DOHH2 (cell line): ENCODE data around the gene CDS2.

Experiments used
- CTCF ChIP-seq: fragments of 200-600 bp; sonication (generic); IDR thresholded peaks from one replicate; pipeline ENCODE4 v1.5.1; 2014; ENCODE audit warnings: antibody characterized with exemption, mild to moderate bottlenecking, low read depth, low read length; ENCODE audit not compliant: poor library complexity, severe bottlenecking
- EZH2phosphoT487 ChIP-seq: fragments of 200-600 bp; sonication (generic); IDR thresholded peaks from 2 replicates; pipeline ENCODE4 v1.6.1; 2017; ENCODE audit warnings: borderline replicate concordance, mild to moderate bottlenecking, antibody characterized with exemption, low read length, moderate library complexity, mixed read lengths

DNA sequence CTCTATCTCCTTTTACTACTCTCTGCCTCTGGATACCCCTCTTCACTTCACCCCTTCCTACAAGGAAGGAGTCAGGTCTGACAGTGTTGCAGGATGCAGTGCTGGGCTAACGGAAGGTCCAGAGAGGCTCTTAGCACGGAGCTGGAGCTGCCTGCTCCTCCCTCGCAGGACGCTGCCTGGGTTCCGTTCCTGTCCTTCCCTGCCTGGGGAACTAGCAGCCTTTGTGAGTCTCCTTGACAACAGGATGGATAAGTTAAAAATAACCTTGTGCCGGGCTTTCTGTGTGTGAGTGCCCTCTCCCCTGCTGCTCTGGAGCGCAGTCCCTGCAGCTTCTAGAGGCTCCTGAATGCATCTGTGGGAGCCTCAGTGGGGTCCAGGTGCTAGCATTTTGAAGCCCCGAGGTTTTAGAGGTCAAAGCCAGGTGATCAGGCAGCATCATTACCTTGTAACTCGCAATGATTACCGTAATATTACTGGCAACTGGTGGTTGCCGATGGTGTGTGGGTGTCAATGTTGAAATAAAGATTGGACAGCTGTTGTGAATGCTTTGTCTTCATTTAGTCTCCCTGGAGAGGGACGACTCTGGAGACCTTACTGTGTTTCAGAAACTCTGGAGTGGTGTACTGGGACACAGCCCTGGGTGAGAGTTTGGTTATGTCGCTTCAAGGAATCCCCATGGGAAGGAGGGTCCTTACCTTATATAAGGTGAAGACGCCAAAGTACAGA is 44.4 kb downstream of the CDS2 start:
- TF ChIP-seq CTCF (no peak), EZH2phosphoT487 (no peak)
